ENCODE data around the gene DIP2B.
"Not testable (repeated sequence)": the region's sequence is repeated elsewhere in the genome, so short reads cannot be mapped to it uniquely, and the experiment has no call there.

Gene DIP2B, protein sequence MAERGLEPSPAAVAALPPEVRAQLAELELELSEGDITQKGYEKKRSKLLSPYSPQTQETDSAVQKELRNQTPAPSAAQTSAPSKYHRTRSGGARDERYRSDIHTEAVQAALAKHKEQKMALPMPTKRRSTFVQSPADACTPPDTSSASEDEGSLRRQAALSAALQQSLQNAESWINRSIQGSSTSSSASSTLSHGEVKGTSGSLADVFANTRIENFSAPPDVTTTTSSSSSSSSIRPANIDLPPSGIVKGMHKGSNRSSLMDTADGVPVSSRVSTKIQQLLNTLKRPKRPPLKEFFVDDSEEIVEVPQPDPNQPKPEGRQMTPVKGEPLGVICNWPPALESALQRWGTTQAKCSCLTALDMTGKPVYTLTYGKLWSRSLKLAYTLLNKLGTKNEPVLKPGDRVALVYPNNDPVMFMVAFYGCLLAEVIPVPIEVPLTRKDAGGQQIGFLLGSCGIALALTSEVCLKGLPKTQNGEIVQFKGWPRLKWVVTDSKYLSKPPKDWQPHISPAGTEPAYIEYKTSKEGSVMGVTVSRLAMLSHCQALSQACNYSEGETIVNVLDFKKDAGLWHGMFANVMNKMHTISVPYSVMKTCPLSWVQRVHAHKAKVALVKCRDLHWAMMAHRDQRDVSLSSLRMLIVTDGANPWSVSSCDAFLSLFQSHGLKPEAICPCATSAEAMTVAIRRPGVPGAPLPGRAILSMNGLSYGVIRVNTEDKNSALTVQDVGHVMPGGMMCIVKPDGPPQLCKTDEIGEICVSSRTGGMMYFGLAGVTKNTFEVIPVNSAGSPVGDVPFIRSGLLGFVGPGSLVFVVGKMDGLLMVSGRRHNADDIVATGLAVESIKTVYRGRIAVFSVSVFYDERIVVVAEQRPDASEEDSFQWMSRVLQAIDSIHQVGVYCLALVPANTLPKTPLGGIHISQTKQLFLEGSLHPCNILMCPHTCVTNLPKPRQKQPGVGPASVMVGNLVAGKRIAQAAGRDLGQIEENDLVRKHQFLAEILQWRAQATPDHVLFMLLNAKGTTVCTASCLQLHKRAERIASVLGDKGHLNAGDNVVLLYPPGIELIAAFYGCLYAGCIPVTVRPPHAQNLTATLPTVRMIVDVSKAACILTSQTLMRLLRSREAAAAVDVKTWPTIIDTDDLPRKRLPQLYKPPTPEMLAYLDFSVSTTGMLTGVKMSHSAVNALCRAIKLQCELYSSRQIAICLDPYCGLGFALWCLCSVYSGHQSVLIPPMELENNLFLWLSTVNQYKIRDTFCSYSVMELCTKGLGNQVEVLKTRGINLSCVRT (N-terminal part only)

GRCh38 chr12:50504798-50505674, at the start of gene DIP2B:
DIP2B (plus strand) TSS chr12:50504985; CDS start chr12:50505141, 156 bp downstream.
- peak; percentile 97 for DNase-seq (ENCODE audit: low read depth, low spot score)

DNA sequence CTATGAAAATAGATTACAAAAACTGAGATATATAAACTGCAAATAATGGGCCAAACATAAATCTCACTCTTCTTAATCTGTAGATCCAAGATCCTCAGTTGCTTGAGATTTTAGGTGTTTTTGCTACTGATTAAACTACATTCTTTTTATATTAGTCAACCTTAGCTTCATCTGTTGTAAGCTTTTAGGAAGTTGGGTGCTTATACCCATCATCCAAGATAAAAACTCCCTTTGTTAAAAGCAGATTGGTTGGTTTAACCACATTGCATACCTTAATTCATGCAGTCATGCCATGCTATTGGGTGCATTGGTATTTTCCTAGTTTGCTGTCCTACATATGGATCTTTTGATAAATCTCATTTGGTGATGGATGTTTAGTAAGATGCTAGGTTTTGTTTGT, 46.2 kb upstream of the DIP2B start:
- no peak for DNase-seq (ENCODE audit: low read depth, low spot score)

DNA sequence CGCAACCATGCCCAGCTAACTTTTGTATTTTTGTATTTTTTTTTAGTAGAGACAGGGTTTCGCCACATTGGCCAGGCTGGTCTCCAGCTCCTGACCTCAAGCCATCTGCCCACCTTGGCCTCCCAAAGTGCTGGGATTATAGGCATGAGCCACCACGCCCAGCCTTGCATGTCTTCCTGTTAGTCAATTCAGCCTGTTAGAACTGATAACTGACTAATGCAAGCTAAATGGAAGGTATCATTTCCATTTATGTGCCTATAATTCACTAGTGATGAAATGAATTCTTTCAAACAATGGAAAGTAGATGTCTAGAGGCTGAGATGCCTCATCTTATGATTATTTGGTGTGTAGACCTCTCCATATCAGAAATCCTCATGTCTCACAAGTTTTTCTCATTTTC, 37.3 kb upstream of the DIP2B start:
- DNase-seq (ENCODE audit: low read depth, low spot score): no peak

DNA sequence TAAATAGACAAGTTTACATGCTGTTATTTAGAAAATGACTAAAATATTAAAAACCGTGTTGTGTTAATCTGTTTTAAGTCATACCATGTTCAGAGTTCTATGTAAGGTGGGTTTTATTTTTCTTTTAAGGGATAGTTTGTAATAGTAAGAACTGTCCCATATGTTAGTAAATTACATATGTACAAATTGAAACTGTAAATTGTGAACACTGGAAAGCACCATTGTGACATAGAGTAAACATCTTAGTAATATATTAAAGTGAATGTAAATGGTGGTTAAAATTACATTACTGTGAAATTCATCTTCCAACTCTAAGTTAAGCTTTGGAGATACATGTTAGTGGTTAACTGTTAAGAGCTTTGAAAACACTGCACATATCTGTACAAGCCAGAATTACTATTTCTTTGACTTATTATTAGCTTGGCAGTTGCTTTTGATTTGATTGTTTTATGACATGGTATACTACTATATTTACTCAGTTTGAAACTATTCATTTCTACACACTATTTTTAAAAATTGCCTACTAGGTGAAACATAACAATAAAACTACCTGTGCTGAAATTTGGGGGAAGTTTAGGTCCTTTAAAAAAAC, 27.4 kb upstream of the DIP2B start:
- no peak for DNase-seq (ENCODE audit: low read depth, low spot score)

GRCh38 chr12:50482571-50482970, 22.2 kb upstream of the DIP2B start:
- DNase-seq (ENCODE audit: low read depth, low spot score): no peak

DNA sequence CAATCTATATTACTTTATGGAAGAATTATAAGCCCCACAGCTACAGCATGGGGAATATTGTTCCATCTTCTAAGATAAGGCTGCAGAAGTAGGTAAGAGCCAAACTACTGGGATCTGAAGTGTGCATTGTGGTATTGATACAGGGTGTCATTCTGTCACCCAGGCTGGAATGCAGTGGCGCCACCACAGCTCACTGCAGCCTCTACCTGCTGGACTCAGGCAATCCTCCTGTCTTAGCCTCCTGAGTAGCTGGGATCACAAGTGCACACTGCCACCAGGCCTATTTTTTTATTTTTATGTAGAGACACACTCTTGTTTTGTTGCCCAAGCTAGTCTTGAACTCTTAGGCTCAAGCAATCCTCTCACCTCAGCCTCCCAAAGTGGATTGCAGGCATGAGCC, 21.3 kb upstream of the DIP2B start:
- no peak for DNase-seq (ENCODE audit: low read depth, low spot score)

GRCh38 chr12:50488801-50489200, 16.0 kb upstream of the DIP2B start:
- DNase-seq (ENCODE audit: low read depth, low spot score): no peak

GRCh38 chr12:50498119-50498518, 6.7 kb upstream of the DIP2B start:
- DNase-seq (ENCODE audit: low read depth, low spot score): not testable (repeated sequence)

DNA sequence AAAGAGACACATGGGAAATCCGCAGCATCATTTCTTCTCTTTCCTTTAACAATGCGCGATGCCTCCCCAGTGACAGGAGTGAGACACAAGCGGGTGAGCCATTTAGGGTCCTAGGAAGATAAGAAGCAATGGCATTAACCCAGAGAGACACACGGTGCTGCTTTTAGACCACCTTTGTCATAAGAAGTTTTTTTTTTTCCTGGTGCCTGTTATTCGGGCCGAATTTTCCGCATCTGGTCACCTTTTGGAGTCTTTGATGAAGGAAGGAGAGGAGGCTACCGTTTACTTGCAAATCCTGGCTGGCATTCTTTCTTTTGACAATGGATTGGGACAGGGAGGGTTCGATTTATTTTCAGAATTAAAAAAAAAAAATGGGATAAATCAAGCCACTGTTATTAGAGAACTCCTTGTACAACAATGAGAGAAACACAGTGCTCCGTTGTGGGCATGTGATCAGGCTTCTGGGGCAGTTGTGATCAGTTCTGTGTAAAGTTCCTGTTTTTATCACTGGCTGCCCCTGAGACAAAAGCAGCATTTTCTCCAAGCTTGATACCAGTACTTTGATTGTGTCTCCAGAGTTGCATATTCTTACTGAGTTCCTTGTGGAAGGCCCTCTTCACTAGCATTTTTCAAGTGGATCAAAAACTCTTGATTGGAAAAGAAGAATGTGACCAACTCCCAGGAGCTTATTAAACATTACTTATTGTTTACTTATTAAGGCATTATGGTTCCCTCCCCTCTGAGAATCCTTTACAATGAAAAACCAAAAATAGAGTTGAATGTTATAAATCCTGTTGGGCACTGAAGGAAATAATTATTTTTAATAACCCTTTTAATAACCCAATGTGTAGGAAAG, 1.1 kb downstream of the DIP2B start:
- DNase-seq (ENCODE audit: low read depth, low spot score): no peak

DNA sequence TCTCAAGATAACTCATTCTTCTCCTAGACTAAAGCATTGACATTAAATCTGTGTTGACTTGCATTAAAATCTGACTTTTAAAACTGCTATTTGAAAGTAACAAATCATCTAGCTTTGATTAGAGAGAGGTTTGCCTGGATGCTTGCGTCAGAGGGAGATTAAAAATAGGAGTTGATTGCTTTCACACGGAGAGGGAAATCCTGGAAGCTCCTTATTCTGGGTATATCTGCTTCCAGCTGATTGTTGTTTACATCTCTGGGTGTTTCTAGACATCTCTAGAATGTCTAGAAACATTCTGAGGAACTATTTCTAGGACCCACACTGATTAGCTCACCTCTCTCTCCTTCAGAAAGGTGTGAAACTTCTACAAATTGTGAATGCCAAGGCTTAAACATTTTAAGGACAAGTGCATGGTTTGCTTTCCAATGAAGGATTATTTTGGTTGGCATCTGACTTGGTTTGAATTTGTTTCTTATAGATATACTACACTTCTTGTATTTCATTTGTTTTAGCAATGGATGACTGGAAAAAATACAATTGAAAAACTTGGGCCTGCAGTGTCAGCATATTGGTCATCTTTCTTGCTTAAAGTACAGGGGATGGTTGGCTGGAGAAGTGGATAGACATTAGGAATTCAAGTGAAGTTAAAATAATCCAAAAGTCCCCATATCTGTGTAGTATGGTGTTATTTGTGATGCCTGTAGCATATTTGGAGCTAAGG, 2.1 kb downstream of the DIP2B start:
- DNase-seq (ENCODE audit: low read depth, low spot score): no peak

GRCh38 chr12:50507474-50507838, 2.7 kb downstream of the DIP2B start:
- DNase-seq (ENCODE audit: low read depth, low spot score): no peak

DNA sequence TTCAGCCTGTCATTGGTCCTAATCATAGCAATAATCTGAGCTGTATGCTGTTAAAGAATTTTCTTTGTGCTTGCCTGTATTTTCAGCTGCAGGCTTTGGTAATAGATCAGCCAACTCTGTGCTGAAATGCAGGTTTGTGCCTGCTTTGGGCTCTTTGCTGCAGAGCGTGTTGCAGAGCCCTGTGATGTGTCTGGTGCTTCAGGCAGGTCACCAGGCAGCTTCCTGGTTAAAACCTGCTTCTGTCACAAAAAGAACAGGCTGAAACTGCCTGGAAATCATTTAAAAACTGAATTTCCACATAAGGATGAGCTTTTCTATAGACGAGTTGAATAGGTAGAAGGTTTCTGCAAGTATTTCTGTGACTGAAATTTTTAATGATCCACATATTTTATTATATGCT, 3.1 kb downstream of the DIP2B start:
- peak; percentile 31 for DNase-seq (ENCODE audit: low read depth, low spot score)

GRCh38 chr12:50508414-50508813, 3.6 kb downstream of the DIP2B start:
- DNase-seq (ENCODE audit: low read depth, low spot score): no peak

DNA sequence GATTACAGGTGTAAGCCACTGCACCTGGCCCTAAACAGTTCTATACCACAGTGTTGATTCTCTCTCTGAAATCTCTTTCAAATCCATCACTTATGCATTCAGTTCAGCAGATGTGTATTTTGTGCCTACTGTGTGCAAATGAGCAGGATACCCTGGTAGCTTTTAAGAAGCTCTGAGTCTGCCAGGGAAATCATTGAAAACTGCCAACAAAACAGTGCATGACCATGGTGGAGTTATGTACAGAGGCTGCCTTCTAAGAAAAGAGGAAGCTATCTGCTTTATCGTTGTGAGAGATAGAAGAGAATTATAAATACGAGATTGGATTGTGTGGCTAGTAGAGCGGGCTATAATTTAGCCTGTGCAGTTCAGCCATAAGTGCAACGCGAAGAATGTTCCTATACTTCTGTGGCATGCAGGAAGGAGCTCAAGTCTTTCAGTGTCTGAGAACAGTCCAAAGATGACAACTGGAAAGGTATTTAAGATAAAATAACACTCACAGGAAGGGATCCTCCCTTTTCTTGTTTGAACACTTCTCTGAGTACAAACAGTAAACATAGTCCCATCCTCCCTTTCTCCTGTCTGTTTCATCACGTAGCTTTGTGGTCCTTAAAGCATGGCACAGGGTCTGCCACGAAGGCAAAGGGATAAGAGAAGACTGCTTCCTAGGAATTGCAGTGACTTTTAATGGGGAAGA, 4.3 kb downstream of the DIP2B start:
- DNase-seq (ENCODE audit: low read depth, low spot score): no peak

- no peak for DNase-seq (ENCODE audit: low read depth, low spot score)
Measured at GRCh38 chr12:50514526-50515276, 9.9 kb downstream of the DIP2B start.

DNA sequence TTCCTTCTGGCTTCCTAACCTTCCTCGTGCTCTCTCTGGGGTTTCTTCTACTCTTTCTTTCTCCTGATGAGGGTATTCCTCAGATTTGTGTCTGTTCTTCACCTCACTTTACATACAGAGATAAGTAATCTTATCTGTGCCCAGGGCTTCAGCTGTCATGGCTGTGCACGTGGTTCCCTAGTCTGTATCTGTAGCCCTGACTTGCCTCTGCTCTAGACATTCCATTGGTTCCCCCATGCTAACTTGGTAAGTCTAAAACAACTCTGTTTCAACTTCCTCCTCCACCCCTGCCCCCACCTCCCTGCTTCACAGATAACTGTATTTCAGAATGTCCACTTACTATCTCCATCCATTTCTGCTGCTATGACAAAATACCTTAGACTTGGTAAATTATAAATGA, 10.8 kb downstream of the DIP2B start:
- no peak for DNase-seq (ENCODE audit: low read depth, low spot score)

- DNase-seq (ENCODE audit: low read depth, low spot score): no peak
Measured at GRCh38 chr12:50517421-50518048, 12.8 kb downstream of the DIP2B start.
